Measurements from ENCODE around the gene TRRAP.

The TRRAP gene

GRCh38 chr7:98949336-98950044 is 71.2 kb downstream of the TRRAP start:
- DNase-seq (ENCODE audit: low read depth): no peak

GRCh38 chr7:98955992-98956391 is 77.7 kb downstream of the TRRAP start:
- no peak for DNase-seq (ENCODE audit: low read depth)

- no peak for DNase-seq (ENCODE audit: low read depth)
These were observed 78.1 kb downstream of the TRRAP start for GRCh38 chr7:98956469-98956868.

GRCh38 chr7:98956937-98957336 is 78.6 kb downstream of the TRRAP start:
- DNase-seq (ENCODE audit: low read depth): no peak

GRCh38 chr7:98957766-98958165 is 79.4 kb downstream of the TRRAP start:
- DNase-seq (ENCODE audit: low read depth): no peak

- no peak for DNase-seq (ENCODE audit: low read depth)
These were observed 80.6 kb downstream of the TRRAP start for GRCh38 chr7:98958968-98959367.

- no peak for DNase-seq (ENCODE audit: low read depth)
These were observed 85.0 kb downstream of the TRRAP start for GRCh38 chr7:98963305-98963704.

- no peak for DNase-seq (ENCODE audit: low read depth)
These were observed 86.3 kb downstream of the TRRAP start for GRCh38 chr7:98964596-98964995.

GRCh38 chr7:98968621-98969020 is 90.3 kb downstream of the TRRAP start:
- no peak for DNase-seq (ENCODE audit: low read depth)

GRCh38 chr7:98969386-98969785 is 91.1 kb downstream of the TRRAP start:
- DNase-seq (ENCODE audit: low read depth): no peak

- DNase-seq (ENCODE audit: low read depth): no peak
These were observed 91.8 kb downstream of the TRRAP start for GRCh38 chr7:98970016-98970615.

GRCh38 chr7:98970805-98971204 is 92.5 kb downstream of the TRRAP start:
- no peak for DNase-seq (ENCODE audit: low read depth)

- DNase-seq (ENCODE audit: low read depth): no peak
These were observed 95.9 kb downstream of the TRRAP start for GRCh38 chr7:98974205-98974604.

- DNase-seq (ENCODE audit: low read depth): no peak
These were observed 96.8 kb downstream of the TRRAP start for GRCh38 chr7:98974906-98975816.

- DNase-seq (ENCODE audit: low read depth): no peak
These were observed 98.3 kb downstream of the TRRAP start for GRCh38 chr7:98976396-98977185.

GRCh38 chr7:98978672-98979071 is 100.3 kb downstream of the TRRAP start:
- DNase-seq (ENCODE audit: low read depth): no peak

- no peak for DNase-seq (ENCODE audit: low read depth)
These were observed 103.4 kb downstream of the TRRAP start for GRCh38 chr7:98981701-98982100.

- no peak for DNase-seq (ENCODE audit: low read depth)
These were observed 104.4 kb downstream of the TRRAP start for GRCh38 chr7:98982686-98983085.

GRCh38 chr7:98984126-98984525 is 105.8 kb downstream of the TRRAP start:
- no peak for DNase-seq (ENCODE audit: low read depth)

- DNase-seq (ENCODE audit: low read depth): no peak
These were observed 107.1 kb downstream of the TRRAP start for GRCh38 chr7:98985406-98985805.

- DNase-seq (ENCODE audit: low read depth): no peak
These were observed 107.6 kb downstream of the TRRAP start for GRCh38 chr7:98985945-98986344.

- DNase-seq (ENCODE audit: low read depth): no peak
These were observed 110.3 kb downstream of the TRRAP start for GRCh38 chr7:98988641-98989040.

Data from T follicular helper cell (primary cell).